KOPT-K1 (cell line): ENCODE measurements around the gene PSMD13.

ENCODE experiments used
- H3K27ac ChIP-seq: fragments of 200-600 bp; sonication (generic); 2 replicates; pipeline ENCODE4 v1.5.1; 2016; ENCODE audit warnings: antibody characterized with exemption, mild to moderate bottlenecking, low read depth, low read length; ENCODE audit not compliant: poor library complexity, severe bottlenecking
- H3K36me3 ChIP-seq: fragments of 200-600 bp; sonication (generic); 2 replicates; pipeline ENCODE4 v1.5.1; 2017; ENCODE audit warnings: antibody characterized with exemption, mild to moderate bottlenecking, low read length, moderate library complexity; ENCODE audit not compliant: insufficient read depth
- H3K9me3 ChIP-seq: fragments of 200-600 bp; sonication (generic); 2 replicates; pipeline ENCODE4 v1.5.1; 2017; ENCODE audit warnings: antibody characterized with exemption, low read length, mild to moderate bottlenecking; ENCODE audit not compliant: insufficient read depth, poor library complexity, severe bottlenecking

The PSMD13 gene

GRCh38 chr11:240315-240714 is 3.5 kb downstream of the PSMD13 start:
- H3K27ac ChIP-seq = no peak overlapping the region
- peaks cover 70% of the 10 kb centered on the region for H3K36me3 ChIP-seq
- H3K9me3 ChIP-seq = no peaks in the 10 kb centered on the region

- Histone ChIP-seq H3K9me3 (no peaks in the 10 kb centered on the region), H3K27ac (no peak overlapping the region), H3K36me3 (peaks cover 83% of the 10 kb centered on the region)
Observed at GRCh38 chr11:241634-242033, 4.9 kb downstream of the PSMD13 start.

- H3K27ac ChIP-seq = no peak overlapping the region
- no peaks in the 10 kb centered on the region for H3K9me3 ChIP-seq
- peaks cover 99% of the 10 kb centered on the region for H3K36me3 ChIP-seq
Observed at GRCh38 chr11:244376-244775, 7.6 kb downstream of the PSMD13 start.

- H3K27ac ChIP-seq = no peak overlapping the region
- no peaks in the 10 kb centered on the region for H3K9me3 ChIP-seq
- peaks cover 100% of the 10 kb centered on the region for H3K36me3 ChIP-seq
Observed at GRCh38 chr11:249062-249461, 12.3 kb downstream of the PSMD13 start.

GRCh38 chr11:250274-250673 is 13.5 kb downstream of the PSMD13 start:
- Histone ChIP-seq H3K27ac (no peak overlapping the region), H3K36me3 (peaks cover 88% of the 10 kb centered on the region), H3K9me3 (no peaks in the 10 kb centered on the region)

GRCh38 chr11:250740-251299 is 14.0 kb downstream of the PSMD13 start:
- peaks cover 82% of the 10 kb centered on the region for H3K36me3 ChIP-seq

GRCh38 chr11:251550-251949 is 14.8 kb downstream of the PSMD13 start:
- Histone ChIP-seq H3K27ac (no peak overlapping the region), H3K9me3 (no peaks in the 10 kb centered on the region), H3K36me3 (peaks cover 75% of the 10 kb centered on the region)

More at GRCh38 chr11:250740-251299, 14.0 kb downstream of the PSMD13 start:
- Histone ChIP-seq H3K27ac (peak overlapping the region; percentile 23), H3K9me3 (no peaks in the 10 kb centered on the region)

GRCh38 chr11:252666-253065 is 15.9 kb downstream of the PSMD13 start:
- H3K36me3 ChIP-seq = peaks cover 64% of the 10 kb centered on the region
- no peaks in the 10 kb centered on the region for H3K9me3 ChIP-seq
- H3K27ac ChIP-seq = no peak overlapping the region

- Histone ChIP-seq H3K36me3 (peaks cover 57% of the 10 kb centered on the region), H3K9me3 (no peaks in the 10 kb centered on the region), H3K27ac (no peak overlapping the region)
Observed at GRCh38 chr11:253160-253885, 16.5 kb downstream of the PSMD13 start.

GRCh38 chr11:253886-254270 is 17.1 kb downstream of the PSMD13 start:
- no peak overlapping the region for H3K27ac ChIP-seq
- H3K36me3 ChIP-seq = peaks cover 51% of the 10 kb centered on the region
- H3K9me3 ChIP-seq = no peaks in the 10 kb centered on the region

- H3K27ac ChIP-seq = no peak overlapping the region
Observed at GRCh38 chr11:255176-255575, 18.4 kb downstream of the PSMD13 start.

GRCh38 chr11:255816-256215 is 19.0 kb downstream of the PSMD13 start:
- Histone ChIP-seq H3K36me3 (peaks cover 33% of the 10 kb centered on the region), H3K27ac (no peak overlapping the region), H3K9me3 (no peaks in the 10 kb centered on the region)

More at GRCh38 chr11:255176-255575, 18.4 kb downstream of the PSMD13 start:
- H3K36me3 ChIP-seq = peaks cover 39% of the 10 kb centered on the region
- H3K9me3 ChIP-seq = no peaks in the 10 kb centered on the region

- Histone ChIP-seq H3K9me3 (no peaks in the 10 kb centered on the region), H3K27ac (no peak overlapping the region), H3K36me3 (peaks cover 19% of the 10 kb centered on the region)
Observed at GRCh38 chr11:256952-257737, 20.4 kb downstream of the PSMD13 start.

GRCh38 chr11:257766-258493 is 21.2 kb downstream of the PSMD13 start:
- Histone ChIP-seq H3K9me3 (no peaks in the 10 kb centered on the region), H3K27ac (no peak overlapping the region), H3K36me3 (peaks cover 11% of the 10 kb centered on the region)

GRCh38 chr11:259413-259812 is 22.6 kb downstream of the PSMD13 start:
- Histone ChIP-seq H3K27ac (no peak overlapping the region), H3K36me3 (no peaks in the 10 kb centered on the region), H3K9me3 (no peaks in the 10 kb centered on the region)
